ENCODE results near the gene SH3RF3. TPM values are rescaled to one million over a fixed set of nuclear protein-coding genes. Genes with fewer than 3 reads are reported as not detected.

SH3RF3 gene
- total RNA-seq, 1 donor from 2014 or later: 59.5 TPM

DNA sequence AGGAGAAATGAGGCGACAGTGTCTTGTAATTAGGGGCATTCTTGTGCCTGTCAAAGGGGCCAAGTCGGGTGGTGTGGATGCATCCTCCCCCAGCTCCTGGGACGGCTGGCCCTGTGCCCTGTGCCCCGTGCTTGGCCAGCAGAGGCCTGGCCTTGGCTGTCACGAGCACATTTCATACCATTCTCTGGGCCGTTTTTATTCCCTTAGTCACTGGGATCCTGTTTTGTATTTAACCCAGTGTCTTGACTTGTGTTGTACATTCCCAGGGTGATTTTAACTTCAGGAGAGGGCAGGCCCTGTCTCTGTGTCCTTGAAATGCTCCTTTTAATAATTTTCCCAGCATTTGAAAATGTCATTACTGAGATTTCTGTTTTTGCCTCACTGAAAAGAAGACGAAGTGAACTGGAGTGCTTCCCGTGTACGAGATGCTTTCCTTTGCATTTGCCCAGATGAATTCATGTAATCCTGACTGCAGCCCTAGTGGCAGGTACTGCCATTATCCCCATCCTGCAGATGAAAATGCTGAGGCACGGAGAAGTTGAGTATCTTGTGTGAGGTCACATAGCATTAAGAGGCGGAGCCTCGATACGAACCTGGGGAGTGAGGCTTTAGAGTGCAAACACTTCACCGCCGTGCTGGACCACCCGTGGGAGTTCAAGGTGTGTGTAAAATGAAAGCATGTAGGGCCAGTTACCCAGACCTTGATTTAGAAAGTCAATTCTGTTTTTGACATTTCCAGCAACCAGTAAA, 57.0 kb downstream of the SH3RF3 start:
- peaks cover 84% of the 10 kb centered on the region for H3K4me1 Mint-ChIP-seq (ENCODE audit: low read depth)
- peak; percentile 49 for TF ChIP-seq CTCF (IDR thresholded peaks at IDR 0.05)
- H3K36me3 Mint-ChIP-seq (ENCODE audit: low read depth): peaks cover 11% of the 10 kb centered on the region
- peak overlapping the region; percentile 100 for H3K27ac Mint-ChIP-seq (ENCODE audit: unreplicated experiment)
- H3K4me3 Mint-ChIP-seq (ENCODE audit: unreplicated experiment): peak overlapping the region; percentile 52
- no peaks in the 10 kb centered on the region for H3K9me3 Mint-ChIP-seq (ENCODE audit: low read depth)
- no peaks in the 10 kb centered on the region for H3K27me3 Mint-ChIP-seq (ENCODE audit: low read depth)
- no peak for DNase-seq (ENCODE audit: low spot score)

- Mint-ChIP-seq H3K27me3 (ENCODE audit: low read depth) (no peaks in the 10 kb centered on the region), H3K4me1 (ENCODE audit: low read depth) (peaks cover 81% of the 10 kb centered on the region), H3K36me3 (ENCODE audit: low read depth) (peaks cover 9% of the 10 kb centered on the region), H3K9me3 (ENCODE audit: low read depth) (no peaks in the 10 kb centered on the region), H3K27ac (ENCODE audit: unreplicated experiment) (peak overlapping the region; percentile 100), H3K4me3 (ENCODE audit: unreplicated experiment) (no peak overlapping the region)
- no peak for TF ChIP-seq CTCF (IDR thresholded peaks at IDR 0.05)
- DNase-seq (ENCODE audit: low spot score): no peak
Observed at GRCh38 chr2:109186656-109187250, 57.7 kb downstream of the SH3RF3 start.

- Mint-ChIP-seq H3K27me3 (ENCODE audit: low read depth) (no peaks in the 10 kb centered on the region), H3K4me3 (ENCODE audit: unreplicated experiment) (no peak overlapping the region), H3K4me1 (ENCODE audit: low read depth) (peaks cover 89% of the 10 kb centered on the region), H3K9me3 (ENCODE audit: low read depth) (no peaks in the 10 kb centered on the region), H3K36me3 (ENCODE audit: low read depth) (peaks cover 3% of the 10 kb centered on the region), H3K27ac (ENCODE audit: unreplicated experiment) (peak overlapping the region; percentile 100)
- TF ChIP-seq CTCF (IDR thresholded peaks at IDR 0.05): no peak
- DNase-seq (ENCODE audit: low spot score): no peak
Observed at GRCh38 chr2:109187711-109188495, 58.9 kb downstream of the SH3RF3 start.

DNA sequence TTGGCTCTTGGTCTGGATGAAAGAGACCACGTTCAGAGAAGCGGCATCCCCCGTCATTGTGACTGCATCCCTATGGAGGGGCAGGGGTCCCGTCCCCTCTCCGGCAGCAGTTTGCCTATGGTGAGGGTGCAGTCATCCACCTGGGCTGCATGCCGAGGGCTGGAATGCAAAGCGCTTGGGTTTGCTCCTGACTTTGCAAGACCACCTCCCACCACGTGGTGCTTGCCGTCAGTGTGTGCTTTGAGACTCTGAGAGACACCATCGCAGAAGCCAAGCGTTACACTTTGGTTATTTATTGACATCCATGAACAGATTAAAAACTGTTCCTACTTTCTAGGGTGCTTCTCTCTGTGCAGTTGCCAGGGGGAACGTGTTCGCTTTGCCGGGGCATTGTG, 59.5 kb downstream of the SH3RF3 start:
- no peak for DNase-seq (ENCODE audit: low spot score)
- H3K9me3 Mint-ChIP-seq (ENCODE audit: low read depth): no peaks in the 10 kb centered on the region
- H3K4me3 Mint-ChIP-seq (ENCODE audit: unreplicated experiment): no peak overlapping the region
- H3K4me1 Mint-ChIP-seq (ENCODE audit: low read depth): peaks cover 90% of the 10 kb centered on the region
- TF ChIP-seq CTCF (IDR thresholded peaks at IDR 0.05): no peak
- H3K36me3 Mint-ChIP-seq (ENCODE audit: low read depth): peaks cover 3% of the 10 kb centered on the region
- no peaks in the 10 kb centered on the region for H3K27me3 Mint-ChIP-seq (ENCODE audit: low read depth)
- no peak overlapping the region for H3K27ac Mint-ChIP-seq (ENCODE audit: unreplicated experiment)

GRCh38 chr2:109188898-109189297, 59.9 kb downstream of the SH3RF3 start:
- no peaks in the 10 kb centered on the region for H3K27me3 Mint-ChIP-seq (ENCODE audit: low read depth)
- peaks cover 3% of the 10 kb centered on the region for H3K36me3 Mint-ChIP-seq (ENCODE audit: low read depth)
- H3K27ac Mint-ChIP-seq (ENCODE audit: unreplicated experiment): peak overlapping the region; percentile 57
- DNase-seq (ENCODE audit: low spot score): no peak
- no peaks in the 10 kb centered on the region for H3K9me3 Mint-ChIP-seq (ENCODE audit: low read depth)
- no peak overlapping the region for H3K4me3 Mint-ChIP-seq (ENCODE audit: unreplicated experiment)
- H3K4me1 Mint-ChIP-seq (ENCODE audit: low read depth): peaks cover 92% of the 10 kb centered on the region
- no peak for TF ChIP-seq CTCF (IDR thresholded peaks at IDR 0.05)

Measured in chondrocyte (in vitro differentiated cells).